WTC11 (cell line): ENCODE results near the gene LLGL1.

ENCODE experiments used
- CTCF ChIP-seq: fragments of 200-600 bp; IDR thresholded peaks from 2 replicates; pipeline ENCODE4 v1.8.0; 2022; ENCODE audit warnings: antibody characterized with exemption
- KAT7 ChIP-seq: sonication (generic); formaldehyde crosslinking; IDR thresholded peaks from 2 replicates; pipeline ENCODE4 v1.8.1; 2023; ENCODE audit warnings: missing genetic modification reagents, mild to moderate bottlenecking, borderline replicate concordance
- NFE2L1 ChIP-seq: sonication (generic); formaldehyde crosslinking; IDR thresholded peaks from 2 replicates; pipeline ENCODE4 v1.8.1; 2023; ENCODE audit warnings: missing genetic modification reagents
- ZNF138 ChIP-seq: sonication (generic); formaldehyde crosslinking; conservative IDR thresholded peaks from 2 replicates; pipeline ENCODE4 v1.8.1; 2022; ENCODE audit warnings: mild to moderate bottlenecking, moderate library complexity, missing genetic modification reagents

DNA sequence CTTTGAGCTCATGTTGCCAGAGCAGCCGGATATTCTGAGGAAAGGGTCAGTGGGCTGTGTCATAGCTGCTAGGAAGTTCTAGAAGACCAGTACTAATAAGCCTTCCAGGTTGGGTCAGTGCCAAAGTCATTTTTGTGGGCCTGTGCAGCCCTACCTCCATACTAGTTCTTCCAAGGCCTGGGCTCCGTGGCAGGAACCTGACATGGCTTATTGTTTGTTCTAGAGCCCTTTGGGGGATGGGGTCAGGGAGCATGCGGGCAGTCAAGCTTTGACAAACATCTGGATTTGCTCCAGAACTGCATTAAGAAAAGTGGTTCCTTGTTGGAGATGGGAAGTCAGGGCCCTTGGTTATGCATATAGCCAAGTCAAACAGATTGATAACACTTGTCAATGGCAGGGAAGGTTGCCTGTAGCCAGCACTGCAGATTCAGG, 34.2 kb upstream of the LLGL1 start:
- TF ChIP-seq NFE2L1 (CRISPR knock-in tag) (no peak), CTCF (no peak), ZNF138 (CRISPR knock-in tag) (no peak), KAT7 (CRISPR knock-in tag) (no peak)
